ENCODE data around the gene PTTG1. TPM values are rescaled to one million over a fixed set of nuclear protein-coding genes. Genes with fewer than 3 reads are reported as not detected.

Gene PTTG1
- total and polyA plus RNA-seq, 2 donors (not counting 1 experiment from before 2014, with no cell fraction given): 8.1 to 15.4 TPM

DNA sequence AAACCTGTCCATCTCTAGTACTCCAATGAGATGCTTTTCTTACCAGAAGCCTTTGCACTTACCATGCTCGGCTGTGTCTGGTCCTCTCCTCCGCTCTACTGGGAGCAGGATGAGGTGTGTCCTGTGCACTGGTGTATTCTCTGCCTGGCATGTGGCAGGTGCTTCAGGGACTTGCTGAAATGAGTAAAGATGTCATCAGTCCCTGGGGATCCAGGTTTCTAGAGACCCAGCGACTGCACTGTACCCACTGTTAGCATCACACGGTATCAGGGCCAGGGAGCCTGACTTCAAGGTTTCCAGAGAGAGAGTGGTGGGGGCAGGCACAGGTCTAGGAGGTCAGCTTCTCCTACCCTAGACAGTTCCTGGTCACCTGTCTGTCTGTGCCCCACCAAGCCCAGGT is 10.5 kb downstream of the PTTG1 start:
- H3K4me3 ChIP-seq (ENCODE audit: control extremely low read depth in 1 of 5, extremely low read depth in 1 of 5, insufficient read depth in 1 of 5, low read depth in 2 of 5, low read length in 4 of 5): no peak overlapping the region
- 14% methylated on average over 2 of the region's 4 CpGs for WGBS (ENCODE audit: insufficient coverage)
- no peaks in the 10 kb centered on the region for H4K20me1 ChIP-seq (ENCODE audit: control insufficient read depth, insufficient read depth, low read length, poor library complexity, severe bottlenecking)
- H3K27ac Mint-ChIP-seq: peak overlapping the region; percentile 60
- DNase-seq: peak; percentile 50
- peak overlapping the region; percentile 18 for H3K4me2 ChIP-seq (replicated peaks; ENCODE audit: low read depth, low read length, poor library complexity, severe bottlenecking)
- peaks cover 46% of the 10 kb centered on the region for H3K4me1 Mint-ChIP-seq
- no peak for TF ChIP-seq EZH2 (IDR thresholded peaks at IDR 0.05; ENCODE audit: borderline replicate concordance, insufficient read depth, low read depth, low read length, poor library complexity, severe bottlenecking)
- TF ChIP-seq, protein P1, sequence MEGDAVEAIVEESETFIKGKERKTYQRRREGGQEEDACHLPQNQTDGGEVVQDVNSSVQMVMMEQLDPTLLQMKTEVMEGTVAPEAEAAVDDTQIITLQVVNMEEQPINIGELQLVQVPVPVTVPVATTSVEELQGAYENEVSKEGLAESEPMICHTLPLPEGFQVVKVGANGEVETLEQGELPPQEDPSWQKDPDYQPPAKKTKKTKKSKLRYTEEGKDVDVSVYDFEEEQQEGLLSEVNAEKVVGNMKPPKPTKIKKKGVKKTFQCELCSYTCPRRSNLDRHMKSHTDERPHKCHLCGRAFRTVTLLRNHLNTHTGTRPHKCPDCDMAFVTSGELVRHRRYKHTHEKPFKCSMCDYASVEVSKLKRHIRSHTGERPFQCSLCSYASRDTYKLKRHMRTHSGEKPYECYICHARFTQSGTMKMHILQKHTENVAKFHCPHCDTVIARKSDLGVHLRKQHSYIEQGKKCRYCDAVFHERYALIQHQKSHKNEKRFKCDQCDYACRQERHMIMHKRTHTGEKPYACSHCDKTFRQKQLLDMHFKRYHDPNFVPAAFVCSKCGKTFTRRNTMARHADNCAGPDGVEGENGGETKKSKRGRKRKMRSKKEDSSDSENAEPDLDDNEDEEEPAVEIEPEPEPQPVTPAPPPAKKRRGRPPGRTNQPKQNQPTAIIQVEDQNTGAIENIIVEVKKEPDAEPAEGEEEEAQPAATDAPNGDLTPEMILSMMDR (IDR thresholded peaks at IDR 0.05): no peak
- H3K27ac ChIP-seq (ENCODE audit: low read length in 2 of 2): no peak overlapping the region
- H3K79me2 ChIP-seq (ENCODE audit: control insufficient read depth, insufficient read depth, low read length): peaks cover 5% of the 10 kb centered on the region
- POLR2A ChIA-PET: no interaction called here
- H3K27me3 ChIP-seq (replicated peaks in 1 of 4; ENCODE audit: control extremely low read depth in 1 of 4, control insufficient read depth in 3 of 4, insufficient read depth in 4 of 4, low read length in 3 of 4): no peaks in the 10 kb centered on the region
- peaks cover 4 to 5% of the 10 kb centered on the region in 2 experiments for H3K36me3 ChIP-seq (replicated peaks in 1 of 2; ENCODE audit: control extremely low read depth in 1 of 2, control insufficient read depth in 1 of 2, extremely low read depth in 1 of 2, insufficient read depth in 2 of 2, low read length in 1 of 2)
- ATAC-seq (ENCODE audit: low read depth): peak; percentile 69
- H3K9me3 ChIP-seq (ENCODE audit: control extremely low read depth in 1 of 3, control insufficient read depth in 2 of 3, insufficient read depth in 1 of 3, low read length in 2 of 3): no peaks in the 10 kb centered on the region
- no peaks in the 10 kb centered on the region for H3K27me3 Mint-ChIP-seq
- peaks cover 38 to 42% of the 10 kb centered on the region in 2 donors for H3K4me1 ChIP-seq (ENCODE audit: control insufficient read depth in 2 of 2, insufficient read depth in 2 of 2, low read length in 2 of 2)
- intact Hi-C loops (cut with micrococcal nuclease): loop anchor here (1.0 to 10.0 kb wide), 2 partner anchors 13 to 1113 kb away; partner anchors contain the start of genes GABRB2 and SLU7
- H3K9ac ChIP-seq (ENCODE audit: low read length): no peak overlapping the region
- H3K9me3 Mint-ChIP-seq (ENCODE audit: insufficient read depth): no peaks in the 10 kb centered on the region
- H2AFZ ChIP-seq (ENCODE audit: insufficient read depth, low read depth, low read length, poor library complexity, severe bottlenecking): no peak overlapping the region
- CTCF ChIA-PET: interaction anchor here (1.9 kb wide), 1 partner anchor 9 kb away, joined by 6 read pairs; no protein-coding TSS in a partner anchor
- peak overlapping the region; percentile 10 for H3K4me3 Mint-ChIP-seq

DNA sequence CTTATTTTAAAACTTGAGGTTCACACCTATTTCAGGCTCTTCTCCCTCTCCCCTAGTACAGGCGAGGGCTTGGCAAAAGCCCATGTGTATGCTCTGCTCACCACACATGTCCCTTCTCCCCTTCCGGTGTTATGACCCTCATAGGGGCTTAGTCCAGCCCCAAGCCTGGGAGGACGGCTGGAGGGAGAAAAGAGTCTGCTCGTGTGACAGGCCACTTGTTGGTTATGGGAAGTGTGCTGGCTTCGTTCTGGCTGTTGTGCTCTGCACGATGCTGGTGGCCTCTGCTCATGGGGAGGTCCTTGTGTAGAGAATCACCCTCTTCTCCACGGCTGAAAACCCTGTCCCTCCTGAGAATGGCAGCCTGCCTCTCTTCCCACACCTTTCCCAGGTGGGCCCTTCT is 11.1 kb downstream of the PTTG1 start:
- Mint-ChIP-seq H3K27me3 (no peaks in the 10 kb centered on the region), H3K9me3 (ENCODE audit: insufficient read depth) (no peaks in the 10 kb centered on the region), H3K4me1 (peaks cover 46% of the 10 kb centered on the region), H3K27ac (peak overlapping the region; percentile 16), H3K4me3 (peak overlapping the region; percentile 13)
- Histone ChIP-seq H3K27me3 (replicated peaks in 1 of 4; ENCODE audit: control extremely low read depth in 1 of 4, control insufficient read depth in 3 of 4, insufficient read depth in 4 of 4, low read length in 3 of 4) (no peaks in the 10 kb centered on the region), H3K27ac (ENCODE audit: low read length in 2 of 2) (no peak overlapping the region), H3K36me3 (replicated peaks in 1 of 2; ENCODE audit: control extremely low read depth in 1 of 2, control insufficient read depth in 1 of 2, extremely low read depth in 1 of 2, insufficient read depth in 2 of 2, low read length in 1 of 2) (peaks cover 0 to 5% of the 10 kb centered on the region in 2 experiments), H3K4me1 (ENCODE audit: control insufficient read depth in 2 of 2, insufficient read depth in 2 of 2, low read length in 2 of 2) (peaks cover 38 to 42% of the 10 kb centered on the region in 2 donors), H3K9ac (ENCODE audit: low read length) (no peak overlapping the region), H3K79me2 (ENCODE audit: control insufficient read depth, insufficient read depth, low read length) (peaks cover 5% of the 10 kb centered on the region), H2AFZ (ENCODE audit: insufficient read depth, low read depth, low read length, poor library complexity, severe bottlenecking) (no peak overlapping the region), H3K4me2 (replicated peaks; ENCODE audit: low read depth, low read length, poor library complexity, severe bottlenecking) (peak overlapping the region; percentile 73), H3K4me3 (ENCODE audit: control extremely low read depth in 1 of 5, extremely low read depth in 1 of 5, insufficient read depth in 1 of 5, low read depth in 2 of 5, low read length in 4 of 5) (no peak overlapping the region), H3K9me3 (ENCODE audit: control extremely low read depth in 1 of 3, control insufficient read depth in 2 of 3, insufficient read depth in 1 of 3, low read length in 2 of 3) (no peaks in the 10 kb centered on the region), H4K20me1 (ENCODE audit: control insufficient read depth, insufficient read depth, low read length, poor library complexity, severe bottlenecking) (no peaks in the 10 kb centered on the region)
- TF ChIP-seq, protein P1 (IDR thresholded peaks at IDR 0.05): no peak
- no peak for TF ChIP-seq EZH2 (IDR thresholded peaks at IDR 0.05; ENCODE audit: borderline replicate concordance, insufficient read depth, low read depth, low read length, poor library complexity, severe bottlenecking)
- WGBS (ENCODE audit: insufficient coverage): 94% methylated on average over 6 of the region's 7 CpGs
- POLR2A ChIA-PET: interaction anchor here (1.2 kb wide), 1 partner anchor 14 kb away, joined by 6 read pairs; the partner anchor contains the start of gene SLU7
- ATAC-seq (ENCODE audit: low read depth) (no peak), DNase-seq (no peak)
- CTCF ChIA-PET: interaction anchor here (1.9 kb wide), 1 partner anchor 10 kb away, joined by 6 read pairs; no protein-coding TSS in a partner anchor
- intact Hi-C loops (cut with micrococcal nuclease): loop anchor here (1.0 to 10.0 kb wide), 2 partner anchors 13 to 1112 kb away; partner anchors contain the start of genes GABRB2 and SLU7

All from B cell (primary cell).